Glutamatergic neuron (in vitro differentiated cells): ENCODE measurements around the gene GRIP2. TPM values are rescaled to one million over a fixed set of nuclear protein-coding genes. Genes with fewer than 3 reads are reported as not detected.
"Not testable (repeated sequence)": the region's sequence is repeated elsewhere in the genome, so short reads cannot be mapped to it uniquely, and the experiment has no call there.

Experiments used
- DNase-seq: peaks from one replicate; pipeline ENCODE4 v3.0.0; 2022
- H3K27ac Mint-ChIP-seq: one replicate; pipeline ENCODE4 v1.8.0; 2020; ENCODE audit warnings: mild to moderate bottlenecking, mixed read lengths, inconsistent platforms; ENCODE audit not compliant: unreplicated experiment
- H3K27me3 Mint-ChIP-seq: one replicate; pipeline ENCODE4 v1.8.0; 2020; ENCODE audit warnings: mild to moderate bottlenecking, moderate library complexity, mixed read lengths, inconsistent platforms; ENCODE audit not compliant: unreplicated experiment
- H3K36me3 Mint-ChIP-seq: one replicate; pipeline ENCODE4 v1.8.0; 2020; ENCODE audit warnings: mild to moderate bottlenecking, mixed read lengths, inconsistent platforms; ENCODE audit not compliant: unreplicated experiment
- H3K4me1 Mint-ChIP-seq: one replicate; pipeline ENCODE4 v1.8.0; 2020; ENCODE audit warnings: mild to moderate bottlenecking, low read depth, mixed read lengths, inconsistent platforms; ENCODE audit not compliant: unreplicated experiment
- H3K4me3 Mint-ChIP-seq: one replicate; pipeline ENCODE4 v1.8.0; 2020; ENCODE audit warnings: mild to moderate bottlenecking, mixed read lengths, inconsistent platforms; ENCODE audit not compliant: unreplicated experiment
- H3K9me3 Mint-ChIP-seq: one replicate; pipeline ENCODE4 v1.8.0; 2020; ENCODE audit warnings: mild to moderate bottlenecking, moderate library complexity, mixed read lengths, inconsistent platforms; ENCODE audit not compliant: unreplicated experiment
- total RNA-seq: library from RNA; stranded (reverse); fragmentation: NEBNext Ultra II Directional; extraction: Animal tissue kit (Norgen Biotek cat#: 25700); gene quantifications from one replicate; pipeline ENCODE4 v1.2.1, GENCODE V29; 2021; ENCODE audit not compliant: unreplicated experiment
- TF ChIP-seq, protein P1 (sequence below): fragments of 200-600 bp; sonication (generic); IDR thresholded peaks from one replicate; pipeline ENCODE4 v1.5.0; 2021; ENCODE audit not compliant: partially characterized antibody, unreplicated experiment

The GRIP2 gene
- total RNA-seq, 1 donor from 2014 or later: 0.34 TPM

DNA sequence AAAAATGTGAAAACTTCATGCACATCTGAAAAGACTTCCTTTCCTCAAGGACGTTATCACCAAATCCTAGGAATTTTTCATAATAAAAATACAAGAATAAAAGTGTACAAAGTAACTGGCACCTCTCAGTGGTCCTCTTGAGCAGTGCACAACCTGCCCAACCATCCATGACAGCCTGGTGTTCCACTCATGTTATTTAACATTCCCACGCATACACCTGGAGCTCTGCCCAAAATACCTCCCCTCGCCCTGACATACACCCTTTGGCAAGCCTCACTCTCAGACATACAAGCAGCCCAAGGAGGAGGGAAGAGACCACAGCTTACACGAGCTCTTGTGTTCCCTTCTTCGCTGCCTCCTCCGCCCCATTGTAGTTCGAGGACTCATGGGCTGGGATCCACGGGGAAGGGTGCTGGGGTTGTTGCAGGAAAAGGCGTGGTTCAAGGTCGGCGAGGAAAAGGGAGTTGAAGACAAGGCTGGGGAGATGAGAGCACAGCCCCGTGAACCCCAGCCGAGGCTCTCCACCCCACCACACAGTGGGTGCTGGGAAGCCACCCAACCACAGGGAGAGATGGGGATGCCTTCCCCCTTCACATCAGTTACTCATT lies 23.3 kb downstream of the GRIP2 start:
- peak; percentile 6 for DNase-seq
- Mint-ChIP-seq H3K27ac (no peak overlapping the region), H3K9me3 (peaks cover 3% of the 10 kb centered on the region), H3K36me3 (peaks cover 4% of the 10 kb centered on the region), H3K4me3 (no peak overlapping the region), H3K4me1 (no peaks in the 10 kb centered on the region), H3K27me3 (peaks cover 8% of the 10 kb centered on the region)
- TF ChIP-seq, protein P1, sequence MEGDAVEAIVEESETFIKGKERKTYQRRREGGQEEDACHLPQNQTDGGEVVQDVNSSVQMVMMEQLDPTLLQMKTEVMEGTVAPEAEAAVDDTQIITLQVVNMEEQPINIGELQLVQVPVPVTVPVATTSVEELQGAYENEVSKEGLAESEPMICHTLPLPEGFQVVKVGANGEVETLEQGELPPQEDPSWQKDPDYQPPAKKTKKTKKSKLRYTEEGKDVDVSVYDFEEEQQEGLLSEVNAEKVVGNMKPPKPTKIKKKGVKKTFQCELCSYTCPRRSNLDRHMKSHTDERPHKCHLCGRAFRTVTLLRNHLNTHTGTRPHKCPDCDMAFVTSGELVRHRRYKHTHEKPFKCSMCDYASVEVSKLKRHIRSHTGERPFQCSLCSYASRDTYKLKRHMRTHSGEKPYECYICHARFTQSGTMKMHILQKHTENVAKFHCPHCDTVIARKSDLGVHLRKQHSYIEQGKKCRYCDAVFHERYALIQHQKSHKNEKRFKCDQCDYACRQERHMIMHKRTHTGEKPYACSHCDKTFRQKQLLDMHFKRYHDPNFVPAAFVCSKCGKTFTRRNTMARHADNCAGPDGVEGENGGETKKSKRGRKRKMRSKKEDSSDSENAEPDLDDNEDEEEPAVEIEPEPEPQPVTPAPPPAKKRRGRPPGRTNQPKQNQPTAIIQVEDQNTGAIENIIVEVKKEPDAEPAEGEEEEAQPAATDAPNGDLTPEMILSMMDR: no peak

DNA sequence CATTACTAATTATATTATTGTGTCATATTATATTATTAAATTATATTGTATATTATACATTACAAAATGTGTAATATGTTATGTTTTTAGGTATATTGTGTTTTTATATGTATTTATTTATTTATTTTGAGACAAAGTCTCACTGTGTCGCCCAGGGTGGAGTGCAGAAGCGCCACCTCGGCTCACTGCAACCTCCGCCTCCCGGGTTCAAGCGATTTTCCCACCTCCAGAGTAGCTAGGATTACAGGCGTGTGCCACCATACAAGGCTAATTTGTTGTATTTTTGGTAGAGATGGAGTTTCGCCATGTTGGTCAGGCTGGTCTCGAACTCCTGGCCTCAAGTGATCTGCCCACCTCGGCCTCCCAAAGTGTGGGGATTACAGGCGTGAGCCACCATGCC lies 24.6 kb downstream of the GRIP2 start:
- not testable (repeated sequence) for H3K27me3 Mint-ChIP-seq, H3K4me3 Mint-ChIP-seq, H3K4me1 Mint-ChIP-seq, H3K27ac Mint-ChIP-seq, H3K9me3 Mint-ChIP-seq, H3K36me3 Mint-ChIP-seq, DNase-seq

- Mint-ChIP-seq H3K4me3 (no peak overlapping the region), H3K4me1 (no peaks in the 10 kb centered on the region), H3K9me3 (peaks cover 3% of the 10 kb centered on the region), H3K36me3 (no peaks in the 10 kb centered on the region), H3K27ac (no peak overlapping the region), H3K27me3 (peaks cover 8% of the 10 kb centered on the region)
- peak; percentile 8 for DNase-seq
- TF ChIP-seq, protein P1: no peak
Observed at GRCh38 chr3:14514323-14514720, 25.8 kb downstream of the GRIP2 start.

DNA sequence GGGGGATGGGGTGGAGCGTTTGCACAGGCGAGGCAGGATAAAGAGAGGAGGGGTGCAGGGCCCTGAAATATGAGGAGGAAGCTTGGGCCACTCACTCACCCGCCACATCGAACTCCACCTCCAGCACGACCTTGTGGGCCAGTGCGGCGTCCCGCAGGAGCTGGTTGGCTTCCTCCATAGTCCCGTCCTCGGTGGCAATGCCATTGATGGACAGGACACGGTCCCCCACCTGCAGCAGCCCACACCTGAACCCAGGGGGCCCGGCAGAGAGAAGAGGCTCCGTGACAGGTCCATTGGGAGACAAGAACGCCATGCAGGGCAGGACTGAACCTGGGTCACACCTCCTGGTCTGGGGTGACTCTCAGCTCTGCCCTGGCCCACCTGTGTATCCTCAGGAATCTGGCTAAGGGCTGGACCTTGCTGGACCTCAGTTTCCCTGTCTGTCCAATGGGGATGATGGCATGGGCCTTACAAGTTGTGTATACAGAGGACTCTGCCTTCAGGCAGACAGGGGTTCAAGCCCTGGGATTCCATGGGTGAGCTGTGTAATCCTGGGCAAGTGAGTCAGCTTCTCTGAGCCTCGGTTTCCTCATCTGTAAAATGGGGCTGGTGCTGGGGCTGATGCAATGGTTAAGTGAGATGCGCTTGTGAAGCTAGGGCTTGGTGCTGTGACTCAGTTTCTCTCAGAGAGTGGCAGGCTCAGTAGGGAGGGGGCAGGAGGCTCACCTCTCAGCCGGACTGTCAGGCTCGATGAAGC lies 26.4 kb downstream of the GRIP2 start:
- H3K4me1 Mint-ChIP-seq: no peaks in the 10 kb centered on the region
- no peaks in the 10 kb centered on the region for H3K36me3 Mint-ChIP-seq
- TF ChIP-seq, protein P1: no peak
- H3K27me3 Mint-ChIP-seq: peaks cover 8% of the 10 kb centered on the region
- peak; percentile 6 for DNase-seq
- H3K9me3 Mint-ChIP-seq: peaks cover 3% of the 10 kb centered on the region
- H3K27ac Mint-ChIP-seq: no peak overlapping the region
- H3K4me3 Mint-ChIP-seq: no peak overlapping the region

DNA sequence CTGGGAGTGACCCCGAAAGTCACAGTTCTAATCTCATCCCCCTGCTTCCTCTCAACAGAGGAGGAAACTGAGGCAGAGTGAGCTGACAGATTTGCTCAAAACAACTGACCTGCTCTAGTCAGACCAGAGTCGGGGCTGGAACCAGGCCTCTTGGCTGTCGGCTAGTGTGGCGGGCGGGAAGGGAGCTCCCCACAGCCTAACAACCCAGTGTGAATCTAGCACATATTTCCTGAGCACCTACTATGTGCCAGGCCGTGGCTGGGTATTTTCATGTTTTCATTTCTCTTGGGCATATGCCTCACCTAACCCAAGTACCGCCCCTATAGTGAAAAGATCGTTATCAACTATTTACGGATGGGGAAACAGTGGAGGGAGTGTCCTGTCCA lies 27.2 kb downstream of the GRIP2 start:
- H3K27me3 Mint-ChIP-seq: peaks cover 6% of the 10 kb centered on the region
- H3K4me1 Mint-ChIP-seq: no peaks in the 10 kb centered on the region
- TF ChIP-seq, protein P1: no peak
- no peak overlapping the region for H3K27ac Mint-ChIP-seq
- H3K36me3 Mint-ChIP-seq: no peaks in the 10 kb centered on the region
- peak; percentile 12 for DNase-seq
- H3K4me3 Mint-ChIP-seq: no peak overlapping the region
- peaks cover 3% of the 10 kb centered on the region for H3K9me3 Mint-ChIP-seq
